ENCODE measurements around the gene KLRC2. TPM values are rescaled to one million over a fixed set of nuclear protein-coding genes. Genes with fewer than 3 reads are reported as not detected.

Gene KLRC2
- total RNA-seq, 1 donor from 2014 or later: 1.5 TPM

Other genes with a start within 250 kb of the KLRC2 start
- gene GABARAPL1, start 223.1 kb downstream of the KLRC2 start, total RNA-seq: 47.5 TPM
- 0.25 TPM for gene KLRD1, start 128.1 kb downstream of the KLRC2 start, total RNA-seq
- 0.25 TPM for gene KLRK1, start 46.0 kb downstream of the KLRC2 start, total RNA-seq
- gene KLRC4, start 26.3 kb downstream of the KLRC2 start, total RNA-seq: 0.25 TPM
- 1.2 TPM for gene KLRC3, start 15.4 kb downstream of the KLRC2 start, total RNA-seq
- gene KLRC1, start 17.4 kb upstream of the KLRC2 start, total RNA-seq: not detected
- 0.98 TPM for gene EIF2S3B, start 69.9 kb upstream of the KLRC2 start, total RNA-seq
- 16.5 TPM for gene MAGOHB, start 177.6 kb upstream of the KLRC2 start, total RNA-seq
- gene STYK1, start 238.0 kb upstream of the KLRC2 start, total RNA-seq: 3.9 TPM